IMR-90 (cell line): ENCODE results near the gene TNN.

Source experiments
- CEBPB ChIP-seq: IDR thresholded peaks from 2 replicates; pipeline ENCODE4 v1.6.1; 2012; ENCODE audit warnings: low read depth, low read length, improper control_type of control experiment
- CHD1 ChIP-seq: IDR thresholded peaks from 2 replicates; pipeline ENCODE4 v1.6.1; 2012; ENCODE audit warnings: low read depth, low read length, improper control_type of control experiment
- CTCF ChIP-seq: conservative IDR thresholded peaks from 2 replicates; pipeline ENCODE4 v1.5.1; 2012; ENCODE audit warnings: mild to moderate bottlenecking, low read depth, low read length, improper control_type of control experiment
- ELK1 ChIP-seq: fragments of 150-350 bp; IDR thresholded peaks from 2 replicates; pipeline ENCODE4 v1.6.1; 2016; ENCODE audit warnings: low read depth, mild to moderate bottlenecking, low read length, moderate library complexity, borderline replicate concordance
- MAFK ChIP-seq: IDR thresholded peaks from 2 replicates; pipeline ENCODE4 v1.6.1; 2012; ENCODE audit warnings: low read depth, low read length, improper control_type of control experiment
- MAZ ChIP-seq: IDR thresholded peaks from 2 replicates; pipeline ENCODE4 v1.6.1; 2012; ENCODE audit warnings: low read depth, mild to moderate bottlenecking, low read length, improper control_type of control experiment, moderate library complexity, borderline replicate concordance
- MXI1 ChIP-seq: IDR thresholded peaks from 2 replicates; pipeline ENCODE4 v1.6.1; 2012; ENCODE audit warnings: low read depth, mild to moderate bottlenecking, low read length, moderate library complexity, borderline replicate concordance
- POLR2A ChIP-seq: IDR thresholded peaks from 2 replicates; pipeline ENCODE4 v1.6.1; 2012; ENCODE audit warnings: mild to moderate bottlenecking, low read depth, low read length
- RAD21 ChIP-seq: IDR thresholded peaks from 2 replicates; pipeline ENCODE4 v1.6.1; 2012; ENCODE audit warnings: low read length, improper control_type of control experiment
- RCOR1 ChIP-seq: IDR thresholded peaks from 2 replicates; pipeline ENCODE4 v1.6.1; 2012; ENCODE audit warnings: mild to moderate bottlenecking, low read length, improper control_type of control experiment; ENCODE audit not compliant: insufficient replicate concordance
- RFX5 ChIP-seq: IDR thresholded peaks from 2 replicates; pipeline ENCODE4 v1.8.0; 2012; ENCODE audit warnings: low read depth, mild to moderate bottlenecking, low read length, moderate library complexity
- SMC3 ChIP-seq: fragments of 150-350 bp; IDR thresholded peaks from 2 replicates; pipeline ENCODE4 v1.6.1; 2016; ENCODE audit warnings: low read depth, mild to moderate bottlenecking, antibody characterized with exemption, low read length, moderate library complexity
- USF2 ChIP-seq: fragments of 150-350 bp; IDR thresholded peaks from 2 replicates; pipeline ENCODE4 v1.6.1; 2017; ENCODE audit warnings: mild to moderate bottlenecking, antibody characterized with exemption, low read length, low read depth

GRCh38 chr1:175185903-175186302, 118.3 kb downstream of the TNN start:
- TF ChIP-seq CTCF (no peak), SMC3 (no peak), RFX5 (no peak), CHD1 (no peak), RCOR1 (no peak), RAD21 (no peak), POLR2A (no peak), MAFK (no peak), MXI1 (no peak), ELK1 (no peak), USF2 (no peak), CEBPB (peak; percentile 70), MAZ (no peak)
